ENCODE measurements around the gene ZNF346. TPM values are rescaled to one million over a fixed set of nuclear protein-coding genes. Genes with fewer than 3 reads are reported as not detected.

Gene ZNF346
- total RNA-seq, 2 experiments from 2014 or later: 36.6 to 42.4 TPM

DNA sequence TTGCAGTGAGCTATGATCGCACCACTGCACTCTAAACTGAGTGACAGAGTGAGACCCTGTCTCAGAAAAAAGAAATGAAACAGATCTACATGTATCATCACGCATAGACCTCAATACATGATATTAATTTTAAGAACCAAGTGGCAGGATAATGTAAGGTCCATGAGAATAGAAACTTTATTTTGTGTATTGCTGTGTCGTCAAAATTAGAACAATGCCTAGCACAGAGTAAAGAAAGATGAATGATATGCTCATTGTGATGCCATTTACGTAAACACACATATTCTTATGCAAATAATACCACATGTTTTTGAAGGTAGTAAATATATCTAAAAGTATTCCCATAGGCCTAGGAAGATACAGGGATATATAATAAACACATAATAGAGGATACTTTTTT, 12.3 kb upstream of the ZNF346 start:
- ChIA-PET POLR2A (interaction anchor here (8.9 kb wide), 1 partner anchor 10 kb away, joined by 74 read pairs; the partner anchor contains the start of gene ZNF346), CTCF (ENCODE audit: unreplicated experiment) (interaction anchor here (1.0 kb wide), 1 partner anchor 9 kb away, joined by 3 read pairs; no protein-coding TSS in a partner anchor)
- H3K36me3 ChIP-seq (ENCODE audit: insufficient read depth, low read length): peaks cover 5% of the 10 kb centered on the region; the same call in 1 of the 2 replicates
- H3K4me2 ChIP-seq (ENCODE audit: low read length): no peak overlapping the region
- no TSS peak for BruUV-seq (replicated peaks)
- H3K4me1 ChIP-seq (ENCODE audit: insufficient read depth, low read length, poor library complexity, severe bottlenecking): peaks cover 9% of the 10 kb centered on the region
- peaks cover 12% of the 10 kb centered on the region for H3K79me2 ChIP-seq (ENCODE audit: insufficient read depth, low read depth, low read length)
- DNase-seq (ENCODE audit: low spot score): no peak
- H3K9me2 ChIP-seq (ENCODE audit: insufficient read depth, low read length): no peaks in the 10 kb centered on the region
- TF ChIP-seq EZH2phosphoT487 (IDR thresholded peaks at IDR 0.05; ENCODE audit: borderline replicate concordance, low read depth, low read length): no peak
- TF ChIP-seq, protein P1, sequence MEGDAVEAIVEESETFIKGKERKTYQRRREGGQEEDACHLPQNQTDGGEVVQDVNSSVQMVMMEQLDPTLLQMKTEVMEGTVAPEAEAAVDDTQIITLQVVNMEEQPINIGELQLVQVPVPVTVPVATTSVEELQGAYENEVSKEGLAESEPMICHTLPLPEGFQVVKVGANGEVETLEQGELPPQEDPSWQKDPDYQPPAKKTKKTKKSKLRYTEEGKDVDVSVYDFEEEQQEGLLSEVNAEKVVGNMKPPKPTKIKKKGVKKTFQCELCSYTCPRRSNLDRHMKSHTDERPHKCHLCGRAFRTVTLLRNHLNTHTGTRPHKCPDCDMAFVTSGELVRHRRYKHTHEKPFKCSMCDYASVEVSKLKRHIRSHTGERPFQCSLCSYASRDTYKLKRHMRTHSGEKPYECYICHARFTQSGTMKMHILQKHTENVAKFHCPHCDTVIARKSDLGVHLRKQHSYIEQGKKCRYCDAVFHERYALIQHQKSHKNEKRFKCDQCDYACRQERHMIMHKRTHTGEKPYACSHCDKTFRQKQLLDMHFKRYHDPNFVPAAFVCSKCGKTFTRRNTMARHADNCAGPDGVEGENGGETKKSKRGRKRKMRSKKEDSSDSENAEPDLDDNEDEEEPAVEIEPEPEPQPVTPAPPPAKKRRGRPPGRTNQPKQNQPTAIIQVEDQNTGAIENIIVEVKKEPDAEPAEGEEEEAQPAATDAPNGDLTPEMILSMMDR (conservative IDR thresholded peaks at IDR 0.05; ENCODE audit: low read length): no peak
- intact Hi-C loops (cut with micrococcal nuclease; ENCODE audit: unreplicated experiment): no loop called here
- H3K27ac ChIP-seq (ENCODE audit: low read depth, low read length, poor library complexity, severe bottlenecking): no peak overlapping the region
- peaks cover 6% of the 10 kb centered on the region for H4K20me1 ChIP-seq (ENCODE audit: insufficient read depth, low read length)
- H2AFZ ChIP-seq (ENCODE audit: low read length): no peak overlapping the region
- H3K4me3 ChIP-seq (ENCODE audit: low read depth, low read length, poor library complexity, severe bottlenecking): no peak overlapping the region
- no peaks in the 10 kb centered on the region for H3K9me3 ChIP-seq (ENCODE audit: low read length)

DNA sequence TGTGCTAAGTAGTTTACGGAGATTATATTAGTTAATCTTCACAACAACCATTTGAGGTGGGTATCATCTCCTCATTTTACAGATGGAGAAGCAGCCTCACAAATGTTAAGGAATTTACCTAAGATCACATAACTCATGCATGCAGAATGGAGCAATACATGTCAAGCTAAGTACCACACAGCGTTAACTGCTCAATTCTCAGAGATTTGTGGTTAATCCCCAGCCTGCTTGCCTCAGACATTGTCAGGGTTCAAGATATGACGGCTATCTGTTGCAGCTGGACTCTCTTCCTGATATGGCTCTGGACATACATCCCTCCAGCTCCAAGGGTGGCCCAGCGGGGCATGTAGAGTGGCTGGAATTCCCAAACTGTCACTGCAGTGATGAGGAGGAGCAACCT, 7.3 kb upstream of the ZNF346 start:
- TF ChIP-seq EZH2phosphoT487 (IDR thresholded peaks at IDR 0.05; ENCODE audit: borderline replicate concordance, low read depth, low read length): no peak
- TF ChIP-seq, protein P1 (conservative IDR thresholded peaks at IDR 0.05; ENCODE audit: low read length): no peak
- Histone ChIP-seq H3K4me1 (ENCODE audit: insufficient read depth, low read length, poor library complexity, severe bottlenecking) (no peaks in the 10 kb centered on the region), H3K27ac (ENCODE audit: low read depth, low read length, poor library complexity, severe bottlenecking) (no peak overlapping the region), H3K4me3 (ENCODE audit: low read depth, low read length, poor library complexity, severe bottlenecking) (no peak overlapping the region), H3K9me2 (ENCODE audit: insufficient read depth, low read length) (no peaks in the 10 kb centered on the region), H4K20me1 (ENCODE audit: insufficient read depth, low read length) (no peaks in the 10 kb centered on the region), H3K79me2 (ENCODE audit: insufficient read depth, low read depth, low read length) (no peaks in the 10 kb centered on the region), H3K4me2 (ENCODE audit: low read length) (no peak overlapping the region), H3K36me3 (ENCODE audit: insufficient read depth, low read length) (no peaks in the 10 kb centered on the region), H2AFZ (ENCODE audit: low read length) (no peak overlapping the region), H3K9me3 (ENCODE audit: low read length) (no peaks in the 10 kb centered on the region)
- CTCF ChIA-PET (ENCODE audit: unreplicated experiment): no interaction called here
- POLR2A ChIA-PET: no interaction called here
- no TSS peak for BruUV-seq (replicated peaks)
- intact Hi-C loops (cut with micrococcal nuclease; ENCODE audit: unreplicated experiment): no loop called here
- no peak for DNase-seq (ENCODE audit: low spot score)

DNA sequence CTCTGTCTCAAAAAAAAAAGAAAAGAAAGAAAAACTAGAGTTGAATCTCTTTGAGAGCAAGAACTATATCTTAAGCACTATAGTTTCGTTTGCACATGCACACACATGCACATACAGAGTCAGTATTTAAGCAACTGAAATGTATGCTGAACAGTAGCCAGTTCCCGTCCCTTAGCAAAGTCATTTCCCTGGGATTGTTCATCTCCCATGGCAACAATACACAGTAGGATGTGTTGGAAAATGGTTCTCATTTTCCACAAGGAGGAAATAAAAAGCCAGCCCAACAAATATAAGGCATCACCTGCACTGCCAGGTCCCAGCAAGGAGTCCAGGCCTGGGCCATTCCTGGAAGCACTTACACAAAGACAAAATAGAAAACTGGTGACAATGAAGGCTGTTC, 4.2 kb upstream of the ZNF346 start:
- DNase-seq (ENCODE audit: low spot score): no peak
- Histone ChIP-seq H3K9me3 (ENCODE audit: low read length) (no peaks in the 10 kb centered on the region), H3K9me2 (ENCODE audit: insufficient read depth, low read length) (no peaks in the 10 kb centered on the region), H2AFZ (ENCODE audit: low read length) (no peak overlapping the region), H3K36me3 (ENCODE audit: insufficient read depth, low read length) (no peaks in the 10 kb centered on the region), H3K4me3 (ENCODE audit: low read depth, low read length, poor library complexity, severe bottlenecking) (no peak overlapping the region), H3K4me1 (ENCODE audit: insufficient read depth, low read length, poor library complexity, severe bottlenecking) (peaks cover 14% of the 10 kb centered on the region), H4K20me1 (ENCODE audit: insufficient read depth, low read length) (no peaks in the 10 kb centered on the region), H3K4me2 (ENCODE audit: low read length) (no peak overlapping the region), H3K27ac (ENCODE audit: low read depth, low read length, poor library complexity, severe bottlenecking) (no peak overlapping the region), H3K79me2 (ENCODE audit: insufficient read depth, low read depth, low read length) (peaks cover 21% of the 10 kb centered on the region; the same call in 1 of the 2 replicates)
- intact Hi-C loops (cut with micrococcal nuclease; ENCODE audit: unreplicated experiment): no loop called here
- ChIA-PET POLR2A (interaction anchor here (7.5 kb wide), 1 partner anchor 13 kb away, joined by 74 read pairs; the partner anchor contains the start of gene UIMC1), CTCF (ENCODE audit: unreplicated experiment) (no interaction called here)
- no TSS peak for BruUV-seq (replicated peaks)
- TF ChIP-seq, protein P1 (conservative IDR thresholded peaks at IDR 0.05; ENCODE audit: low read length): no peak
- TF ChIP-seq EZH2phosphoT487 (IDR thresholded peaks at IDR 0.05; ENCODE audit: borderline replicate concordance, low read depth, low read length): no peak
